HL-60 (cell line): ENCODE results near the gene DCX.
A peak's percentile ranks its signal among the peaks of the same experiment; 100 is the strongest.

Experiments
- DNase-seq, 2 experiments: peaks; one replicate each; pipeline ENCODE4 v3.0.0-alpha.2; 2010 to 2020; ENCODE audit warnings: low read depth in 1 of 2, low spot score in 1 of 2
- H3K27ac ChIP-seq: fragments of 250-450 bp; sonication (Bioruptor Pico); replicated peaks from 2 replicates; pipeline ENCODE4 v1.5.1; 2020; ENCODE audit warnings: mild to moderate bottlenecking, moderate library complexity
- H3K27me3 ChIP-seq: fragments of 250-450 bp; sonication (Bioruptor Pico); 2 replicates; pipeline ENCODE4 v1.5.1; 2021; ENCODE audit warnings: mild to moderate bottlenecking, moderate library complexity; ENCODE audit not compliant: insufficient read depth, poor library complexity, severe bottlenecking
- H3K4me3 ChIP-seq: replicated peaks from 2 replicates; pipeline ENCODE4 v1.5.1; 2011; ENCODE audit warnings: mild to moderate bottlenecking, control low read depth, low read length; ENCODE audit not compliant: insufficient read depth
- GABPA ChIP-seq: IDR thresholded peaks from 2 replicates; pipeline ENCODE4 v1.6.1; 2012; ENCODE audit warnings: low read depth
- POLR2AphosphoS5 ChIP-seq: IDR thresholded peaks from 2 replicates; pipeline ENCODE4 v1.6.1; 2012; ENCODE audit warnings: low read depth
- SPI1 ChIP-seq: IDR thresholded peaks from 2 replicates; pipeline ENCODE4 v1.6.1; 2012; ENCODE audit warnings: low read depth, mild to moderate bottlenecking, borderline replicate concordance
- TF ChIP-seq, protein P1 (sequence below): IDR thresholded peaks from one replicate; pipeline ENCODE4 v1.5.1; 2011; ENCODE audit warnings: low read length, control low read depth, inconsistent platforms; ENCODE audit not compliant: insufficient read depth
- TF ChIP-seq, protein P2 (sequence below): IDR thresholded peaks from 2 replicates; pipeline ENCODE4 v1.6.1; 2012; ENCODE audit warnings: low read depth; ENCODE audit not compliant: insufficient replicate concordance

DCX gene

DNA sequence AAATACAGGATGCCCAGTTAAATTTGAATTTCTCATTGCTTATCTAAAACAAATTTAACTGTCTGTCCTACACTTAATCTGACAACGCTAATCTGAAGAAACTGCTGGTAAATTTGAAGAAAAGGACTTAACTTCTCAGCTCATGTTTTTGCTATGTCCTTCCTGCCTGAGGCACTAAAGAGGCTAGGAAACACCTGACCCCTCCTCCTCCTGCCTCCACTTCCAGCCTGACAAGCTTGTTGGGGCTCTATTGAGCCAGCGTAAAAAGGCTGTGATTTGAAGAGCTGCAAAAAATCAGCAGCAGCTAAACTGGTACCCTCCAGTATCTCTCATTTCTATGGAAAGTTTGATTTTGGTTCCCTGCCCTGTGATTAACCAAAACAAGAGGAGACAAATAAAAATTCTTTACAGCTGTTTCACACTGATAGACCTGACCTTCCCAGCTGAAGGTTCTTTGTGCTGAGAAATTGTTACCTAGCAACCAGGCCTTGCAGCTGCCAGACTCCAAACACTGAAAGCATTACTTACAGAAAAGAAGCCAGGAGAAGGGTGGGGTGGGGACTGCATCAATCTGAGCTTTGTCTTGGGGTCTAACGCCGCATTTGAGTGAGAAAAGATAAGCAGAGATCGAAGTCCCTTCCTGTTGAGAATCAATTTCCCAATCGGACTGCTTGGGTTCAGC lies 35.0 kb downstream of the DCX start:
- no peak overlapping the region for H3K4me3 ChIP-seq
- no peak overlapping the region for H3K27ac ChIP-seq
- TF ChIP-seq SPI1, result no peak
- no peak for TF ChIP-seq GABPA
- TF ChIP-seq, protein P1, sequence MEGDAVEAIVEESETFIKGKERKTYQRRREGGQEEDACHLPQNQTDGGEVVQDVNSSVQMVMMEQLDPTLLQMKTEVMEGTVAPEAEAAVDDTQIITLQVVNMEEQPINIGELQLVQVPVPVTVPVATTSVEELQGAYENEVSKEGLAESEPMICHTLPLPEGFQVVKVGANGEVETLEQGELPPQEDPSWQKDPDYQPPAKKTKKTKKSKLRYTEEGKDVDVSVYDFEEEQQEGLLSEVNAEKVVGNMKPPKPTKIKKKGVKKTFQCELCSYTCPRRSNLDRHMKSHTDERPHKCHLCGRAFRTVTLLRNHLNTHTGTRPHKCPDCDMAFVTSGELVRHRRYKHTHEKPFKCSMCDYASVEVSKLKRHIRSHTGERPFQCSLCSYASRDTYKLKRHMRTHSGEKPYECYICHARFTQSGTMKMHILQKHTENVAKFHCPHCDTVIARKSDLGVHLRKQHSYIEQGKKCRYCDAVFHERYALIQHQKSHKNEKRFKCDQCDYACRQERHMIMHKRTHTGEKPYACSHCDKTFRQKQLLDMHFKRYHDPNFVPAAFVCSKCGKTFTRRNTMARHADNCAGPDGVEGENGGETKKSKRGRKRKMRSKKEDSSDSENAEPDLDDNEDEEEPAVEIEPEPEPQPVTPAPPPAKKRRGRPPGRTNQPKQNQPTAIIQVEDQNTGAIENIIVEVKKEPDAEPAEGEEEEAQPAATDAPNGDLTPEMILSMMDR, result no peak
- no peak for TF ChIP-seq POLR2AphosphoS5
- TF ChIP-seq, protein P2, sequence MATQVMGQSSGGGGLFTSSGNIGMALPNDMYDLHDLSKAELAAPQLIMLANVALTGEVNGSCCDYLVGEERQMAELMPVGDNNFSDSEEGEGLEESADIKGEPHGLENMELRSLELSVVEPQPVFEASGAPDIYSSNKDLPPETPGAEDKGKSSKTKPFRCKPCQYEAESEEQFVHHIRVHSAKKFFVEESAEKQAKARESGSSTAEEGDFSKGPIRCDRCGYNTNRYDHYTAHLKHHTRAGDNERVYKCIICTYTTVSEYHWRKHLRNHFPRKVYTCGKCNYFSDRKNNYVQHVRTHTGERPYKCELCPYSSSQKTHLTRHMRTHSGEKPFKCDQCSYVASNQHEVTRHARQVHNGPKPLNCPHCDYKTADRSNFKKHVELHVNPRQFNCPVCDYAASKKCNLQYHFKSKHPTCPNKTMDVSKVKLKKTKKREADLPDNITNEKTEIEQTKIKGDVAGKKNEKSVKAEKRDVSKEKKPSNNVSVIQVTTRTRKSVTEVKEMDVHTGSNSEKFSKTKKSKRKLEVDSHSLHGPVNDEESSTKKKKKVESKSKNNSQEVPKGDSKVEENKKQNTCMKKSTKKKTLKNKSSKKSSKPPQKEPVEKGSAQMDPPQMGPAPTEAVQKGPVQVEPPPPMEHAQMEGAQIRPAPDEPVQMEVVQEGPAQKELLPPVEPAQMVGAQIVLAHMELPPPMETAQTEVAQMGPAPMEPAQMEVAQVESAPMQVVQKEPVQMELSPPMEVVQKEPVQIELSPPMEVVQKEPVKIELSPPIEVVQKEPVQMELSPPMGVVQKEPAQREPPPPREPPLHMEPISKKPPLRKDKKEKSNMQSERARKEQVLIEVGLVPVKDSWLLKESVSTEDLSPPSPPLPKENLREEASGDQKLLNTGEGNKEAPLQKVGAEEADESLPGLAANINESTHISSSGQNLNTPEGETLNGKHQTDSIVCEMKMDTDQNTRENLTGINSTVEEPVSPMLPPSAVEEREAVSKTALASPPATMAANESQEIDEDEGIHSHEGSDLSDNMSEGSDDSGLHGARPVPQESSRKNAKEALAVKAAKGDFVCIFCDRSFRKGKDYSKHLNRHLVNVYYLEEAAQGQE, result no peak
- H3K27me3 ChIP-seq, result no peaks in the 10 kb centered on the region
- DNase-seq, result no peak

DNA sequence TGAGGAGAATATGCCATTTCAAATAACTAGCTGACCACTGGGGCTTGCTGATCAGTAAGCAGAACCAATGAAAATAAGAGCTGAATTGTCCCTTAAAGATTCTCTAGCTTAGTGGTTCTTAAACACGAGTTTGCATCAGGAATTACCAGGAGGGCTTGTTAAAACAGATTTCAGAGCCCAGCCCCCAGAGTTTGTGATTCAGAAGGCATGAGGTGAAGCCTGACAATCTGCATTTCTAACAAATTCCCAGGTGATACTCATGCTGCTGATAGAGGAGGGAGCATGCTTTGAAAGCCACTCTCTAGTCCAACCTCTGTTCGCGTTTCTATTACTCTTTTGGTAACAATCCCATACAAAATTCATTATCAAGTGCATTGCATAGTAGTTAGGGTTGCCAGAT lies 35.5 kb downstream of the DCX start:
- no peak overlapping the region for H3K27ac ChIP-seq
- TF ChIP-seq GABPA, result no peak
- no peak overlapping the region for H3K4me3 ChIP-seq
- H3K27me3 ChIP-seq, result no peaks in the 10 kb centered on the region
- DNase-seq, result no peak

DNA sequence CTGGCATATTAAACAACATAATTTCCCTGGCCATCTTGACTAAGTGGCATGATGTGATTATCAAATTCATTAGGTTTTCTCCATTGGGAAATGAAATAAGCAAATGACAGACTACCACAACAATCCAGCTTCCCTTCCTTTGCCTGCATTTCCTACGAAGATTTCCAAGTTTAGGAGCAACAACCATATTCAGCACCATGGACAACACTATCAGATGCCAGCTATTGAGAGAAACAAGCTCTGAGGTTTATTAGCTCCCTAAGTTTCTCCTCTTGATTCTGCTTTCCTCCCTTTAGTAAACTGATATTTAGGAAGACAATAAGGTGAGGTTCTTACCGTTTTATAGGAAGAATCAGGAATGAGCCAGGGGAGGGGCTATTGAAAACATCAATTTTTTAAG lies 36.2 kb downstream of the DCX start:
- no peak for TF ChIP-seq POLR2AphosphoS5
- TF ChIP-seq, protein P2, result peak; percentile 90
- TF ChIP-seq, protein P1, result no peak
- Histone ChIP-seq H3K4me3 (no peak overlapping the region), H3K27me3 (no peaks in the 10 kb centered on the region), H3K27ac (no peak overlapping the region)
- DNase-seq, result no peak

DNA sequence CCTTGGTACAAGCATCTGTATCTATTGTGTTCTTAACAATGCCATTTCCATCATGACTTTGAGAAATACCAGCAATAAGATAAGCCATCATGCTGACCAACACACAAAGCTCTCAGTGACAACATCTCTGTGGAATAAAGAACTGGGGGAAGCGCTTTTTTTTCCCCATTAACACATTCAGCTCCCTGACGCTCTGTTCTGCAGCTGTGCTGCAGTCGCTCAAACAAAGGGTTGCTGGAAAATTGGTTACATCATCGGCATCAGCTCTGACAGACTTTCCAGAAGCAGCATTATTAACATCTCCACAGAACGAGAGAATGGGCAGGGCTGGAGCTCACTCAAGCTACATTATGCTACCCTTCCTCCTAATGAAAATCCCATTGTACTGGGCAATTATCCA lies 39.9 kb downstream of the DCX start:
- H3K4me3 ChIP-seq, result no peak overlapping the region
- no peak overlapping the region for H3K27ac ChIP-seq
- TF ChIP-seq SPI1 (no peak), GABPA (no peak), POLR2AphosphoS5 (no peak)
- TF ChIP-seq, protein P2, result no peak
- TF ChIP-seq, protein P1, result no peak
- DNase-seq, result no peak
- no peaks in the 10 kb centered on the region for H3K27me3 ChIP-seq
